Ovary (tissue), 3 donors: Measurements from ENCODE around the gene SLC38A9.

Source experiments
- EP300 ChIP-seq: sonication (generic); formaldehyde crosslinking; IDR thresholded peaks from one replicate; pipeline ENCODE4 v1.6.1; 2017; ENCODE audit warnings: antibody characterized with exemption
- POLR2A ChIP-seq: fragments of 450-650 bp; IDR thresholded peaks from one replicate; pipeline ENCODE4 v1.6.1; 2017; ENCODE audit warnings: antibody characterized with exemption, mild to moderate bottlenecking, moderate library complexity
- TF ChIP-seq, protein P1 (sequence below), 3 donors: fragments of 450-650 bp in 2 of 3; fragments of 200-600 bp in 1 of 3; IDR thresholded peaks; one replicate each; pipeline versions ENCODE4 v1.5.1 to v1.8.0; 2016 to 2022; ENCODE audit warnings: antibody characterized with exemption in 3 of 3, mild to moderate bottlenecking in 1 of 3
- donor health status: DM: no; HTN: no; CAD: no.

DNA sequence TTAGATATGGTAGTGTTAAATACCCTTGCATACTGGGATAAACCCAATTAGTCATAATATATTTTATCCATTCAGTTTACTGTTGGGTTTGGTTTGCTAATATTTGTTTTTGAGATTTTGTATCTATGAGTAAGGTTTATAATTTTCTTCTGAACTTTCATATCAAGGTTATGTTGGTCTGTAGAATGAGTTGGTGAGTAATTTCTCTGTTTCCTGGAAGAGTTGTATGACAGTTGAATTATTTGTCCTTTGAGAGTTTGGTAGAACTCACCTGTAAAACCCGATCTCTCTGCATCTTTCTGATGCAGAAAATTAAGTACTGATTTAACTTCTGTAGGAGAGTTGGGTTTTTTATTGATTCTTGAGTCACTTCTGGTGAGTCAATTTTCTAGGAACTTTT is 46.1 kb upstream of the SLC38A9 start:
- TF ChIP-seq EP300 (no peak), POLR2A (no peak)
- TF ChIP-seq, protein P1, sequence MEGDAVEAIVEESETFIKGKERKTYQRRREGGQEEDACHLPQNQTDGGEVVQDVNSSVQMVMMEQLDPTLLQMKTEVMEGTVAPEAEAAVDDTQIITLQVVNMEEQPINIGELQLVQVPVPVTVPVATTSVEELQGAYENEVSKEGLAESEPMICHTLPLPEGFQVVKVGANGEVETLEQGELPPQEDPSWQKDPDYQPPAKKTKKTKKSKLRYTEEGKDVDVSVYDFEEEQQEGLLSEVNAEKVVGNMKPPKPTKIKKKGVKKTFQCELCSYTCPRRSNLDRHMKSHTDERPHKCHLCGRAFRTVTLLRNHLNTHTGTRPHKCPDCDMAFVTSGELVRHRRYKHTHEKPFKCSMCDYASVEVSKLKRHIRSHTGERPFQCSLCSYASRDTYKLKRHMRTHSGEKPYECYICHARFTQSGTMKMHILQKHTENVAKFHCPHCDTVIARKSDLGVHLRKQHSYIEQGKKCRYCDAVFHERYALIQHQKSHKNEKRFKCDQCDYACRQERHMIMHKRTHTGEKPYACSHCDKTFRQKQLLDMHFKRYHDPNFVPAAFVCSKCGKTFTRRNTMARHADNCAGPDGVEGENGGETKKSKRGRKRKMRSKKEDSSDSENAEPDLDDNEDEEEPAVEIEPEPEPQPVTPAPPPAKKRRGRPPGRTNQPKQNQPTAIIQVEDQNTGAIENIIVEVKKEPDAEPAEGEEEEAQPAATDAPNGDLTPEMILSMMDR (IDR thresholded peaks at IDR 0.05), result no peak
